GM12878 (cell line): ENCODE data around the gene HEXIM1. TPM values are rescaled to one million over a fixed set of nuclear protein-coding genes. Genes with fewer than 3 reads are reported as not detected.

Experiments
- GATAD2B ChIP-seq: fragments of 450-650 bp; conservative IDR thresholded peaks from 2 replicates; pipeline ENCODE4 v1.6.1; 2017; ENCODE audit warnings: low read depth, mild to moderate bottlenecking, moderate library complexity
- IKZF2 ChIP-seq, 2 experiments: fragments of 450-650 bp; IDR thresholded peaks; 2 replicates each; pipeline ENCODE4 v1.6.1; 2017; ENCODE audit warnings: mild to moderate bottlenecking in 2 of 2, moderate library complexity in 2 of 2
- MEF2A ChIP-seq: IDR thresholded peaks from 2 replicates; pipeline ENCODE4 v1.6.1; 2011; ENCODE audit warnings: low read depth, mild to moderate bottlenecking, low read length, moderate library complexity; ENCODE audit not compliant: insufficient read depth
- MTA3 ChIP-seq: IDR thresholded peaks from 2 replicates; pipeline ENCODE4 v1.6.1; 2012; ENCODE audit warnings: low read length, inconsistent platforms, borderline replicate concordance
- NFYB ChIP-seq: IDR thresholded peaks from 2 replicates; pipeline ENCODE4 v1.6.1; 2011; ENCODE audit warnings: low read depth, mild to moderate bottlenecking, low read length, improper control_type of control experiment, moderate library complexity; ENCODE audit not compliant: insufficient read depth
- NR2C1 ChIP-seq: fragments of 450-650 bp; IDR thresholded peaks from 2 replicates; pipeline ENCODE4 v1.6.1; 2017; ENCODE audit warnings: antibody characterized with exemption, mild to moderate bottlenecking, moderate library complexity
- PAX5 ChIP-seq: IDR thresholded peaks from 2 replicates; pipeline ENCODE4 v1.6.1; 2011; ENCODE audit warnings: low read depth, low read length, borderline replicate concordance
- RAD21 ChIP-seq: IDR thresholded peaks from 2 replicates; pipeline ENCODE4 v1.6.1; 2011; ENCODE audit warnings: mild to moderate bottlenecking, low read depth, low read length, moderate library complexity; ENCODE audit not compliant: insufficient read depth
- SIN3A ChIP-seq: IDR thresholded peaks from 2 replicates; pipeline ENCODE4 v1.6.1; 2012; ENCODE audit warnings: low read depth, low read length, improper control_type of control experiment
- SMAD1 ChIP-seq: fragments of 450-650 bp; IDR thresholded peaks from 2 replicates; pipeline ENCODE4 v1.6.1; 2018; ENCODE audit warnings: mild to moderate bottlenecking, low read depth; ENCODE audit not compliant: partially characterized antibody
- SMARCA5 ChIP-seq: fragments of 450-650 bp; IDR thresholded peaks from 2 replicates; pipeline ENCODE4 v1.6.1; 2017; ENCODE audit warnings: mild to moderate bottlenecking
- TCF3 ChIP-seq: IDR thresholded peaks from 2 replicates; pipeline ENCODE4 v1.6.1; 2012; ENCODE audit warnings: low read depth, mild to moderate bottlenecking, low read length, borderline replicate concordance; ENCODE audit not compliant: insufficient read depth
- WRNIP1 ChIP-seq: IDR thresholded peaks from 2 replicates; pipeline ENCODE4 v1.6.1; 2011; ENCODE audit warnings: low read depth, low read length, improper control_type of control experiment, borderline replicate concordance
- ZNF207 ChIP-seq: fragments of 450-650 bp; IDR thresholded peaks from 2 replicates; pipeline ENCODE4 v1.6.1; 2014; ENCODE audit warnings: antibody characterized with exemption, mild to moderate bottlenecking, borderline replicate concordance
- ZZZ3 ChIP-seq: IDR thresholded peaks from 2 replicates; pipeline ENCODE4 v1.6.1; 2011; ENCODE audit warnings: low read depth; ENCODE audit not compliant: control insufficient read depth, insufficient read length
- polyA plus RNA-seq, 11 experiments: library from polyadenylated mRNA; depleted of rRNA in 4 of 11; unstranded in 6 of 11; stranded (reverse) in 5 of 11; fragments of >200 nt; fragmentation: Nextera tagmentation in 4 of 11; fragmentation: Illumina TruSeq in 1 of 11; extraction: Ambion mirVana in 4 of 11; extraction: Trizol in 1 of 11; gene quantifications; 1 replicate in 1 of 11; 2 replicates in 10 of 11; pipeline versions ENCODE4 v1.2.1 to v1.2.3, GENCODE V29; 2011 to 2016; ENCODE audit warnings: inconsistent platforms in 2 of 11, missing spikeins in 2 of 11, low read depth in 1 of 11
- total RNA-seq, 4 experiments: library from RNA; depleted of rRNA in 3 of 4; stranded (reverse); fragments of >200 nt in 3 of 4; fragmentation: Illumina TruSeq in 1 of 4; extraction: Trizol in 1 of 4; gene quantifications; 2 replicates each; pipeline versions ENCODE4 v1.2.1 to v1.2.3, GENCODE V29; 2013 to 2021
- TF ChIP-seq, protein P1 (sequence below): IDR thresholded peaks from 2 replicates; pipeline ENCODE4 v1.6.1; 2011; ENCODE audit warnings: borderline replicate concordance, low read depth, mild to moderate bottlenecking, moderate library complexity, low read length; ENCODE audit not compliant: insufficient read depth, poor library complexity, severe bottlenecking
- TF ChIP-seq, protein P2 (sequence below): fragments of 450-650 bp; conservative IDR thresholded peaks from 2 replicates; pipeline ENCODE4 v1.6.1; 2017; ENCODE audit warnings: mild to moderate bottlenecking, moderate library complexity
- TF ChIP-seq, protein P3 (sequence below): fragments of 450-650 bp; IDR thresholded peaks from 2 replicates; pipeline ENCODE4 v1.6.1; 2017; ENCODE audit warnings: mild to moderate bottlenecking, low read depth, inconsistent platforms; ENCODE audit not compliant: poor library complexity, severe bottlenecking
- TF ChIP-seq, protein P4 (sequence below), 3 experiments: IDR thresholded peaks in 2 of 3; conservative IDR thresholded peaks in 1 of 3; 2 replicates each; pipeline ENCODE4 v1.5.1; 2011; ENCODE audit warnings: low read depth in 3 of 3, low read length in 3 of 3, mild to moderate bottlenecking in 3 of 3, control low read depth in 2 of 3, moderate library complexity in 2 of 3, inconsistent platforms in 1 of 3, mixed read lengths in 1 of 3; ENCODE audit not compliant: control insufficient read depth in 2 of 3, insufficient read depth in 1 of 3; ENCODE audit errors: extremely low read depth in 1 of 3
- TF ChIP-seq, protein P5 (sequence below): IDR thresholded peaks from 2 replicates; pipeline ENCODE4 v1.6.1; 2011; ENCODE audit warnings: low read depth, mild to moderate bottlenecking, low read length, moderate library complexity, borderline replicate concordance; ENCODE audit errors: extremely low read depth

HEXIM1 gene
- total and polyA plus RNA-seq, 10 of the 15 experiments (the other 5 are each of a cell fraction or from before 2014, with no cell fraction given): 1.9 to 24.1 (median 9.0) TPM

DNA sequence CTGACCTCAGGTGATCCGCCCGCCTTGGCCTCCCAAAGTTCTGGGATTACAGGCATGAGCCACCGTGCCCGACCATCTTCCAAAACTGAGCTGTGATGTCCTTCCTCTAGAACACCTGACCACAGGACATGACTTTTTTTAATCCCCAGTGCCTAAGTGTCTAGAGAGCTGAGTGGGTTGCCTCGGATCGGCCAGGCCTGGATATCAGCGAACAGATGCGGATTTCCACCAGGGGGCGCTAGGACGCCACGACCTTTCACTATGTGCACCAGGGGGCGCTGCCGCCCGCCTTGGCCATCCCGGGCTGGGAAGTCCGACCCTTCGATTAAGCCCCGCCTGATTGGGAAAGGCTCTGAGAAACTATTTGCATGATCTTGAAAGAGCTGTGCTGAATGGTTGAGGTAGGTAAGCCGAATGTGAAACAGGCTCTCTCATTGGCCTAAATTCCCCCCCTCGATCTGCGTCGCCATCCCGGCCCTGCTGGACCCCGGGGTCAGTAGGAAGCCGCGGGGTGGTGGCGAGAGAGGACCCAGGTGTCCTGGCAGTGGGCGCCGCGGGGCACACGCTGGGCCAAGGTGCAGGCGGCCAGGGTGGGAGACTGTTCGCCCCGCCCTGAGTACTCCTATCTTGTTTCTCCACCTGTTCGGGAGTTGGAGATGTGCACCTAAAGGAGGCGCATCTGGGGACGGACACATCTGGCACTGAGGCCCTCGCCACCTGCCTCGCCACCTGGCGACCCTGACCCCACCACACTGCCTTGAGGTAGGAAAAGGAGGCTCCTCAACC is 12.9 kb upstream of the HEXIM1 start, which contains the start of gene ACBD4 (continued):
- TF ChIP-seq, protein P1, sequence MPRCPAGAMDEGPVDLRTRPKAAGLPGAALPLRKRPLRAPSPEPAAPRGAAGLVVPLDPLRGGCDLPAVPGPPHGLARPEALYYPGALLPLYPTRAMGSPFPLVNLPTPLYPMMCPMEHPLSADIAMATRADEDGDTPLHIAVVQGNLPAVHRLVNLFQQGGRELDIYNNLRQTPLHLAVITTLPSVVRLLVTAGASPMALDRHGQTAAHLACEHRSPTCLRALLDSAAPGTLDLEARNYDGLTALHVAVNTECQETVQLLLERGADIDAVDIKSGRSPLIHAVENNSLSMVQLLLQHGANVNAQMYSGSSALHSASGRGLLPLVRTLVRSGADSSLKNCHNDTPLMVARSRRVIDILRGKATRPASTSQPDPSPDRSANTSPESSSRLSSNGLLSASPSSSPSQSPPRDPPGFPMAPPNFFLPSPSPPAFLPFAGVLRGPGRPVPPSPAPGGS: peak; percentile 9
- TF ChIP-seq, protein P2, sequence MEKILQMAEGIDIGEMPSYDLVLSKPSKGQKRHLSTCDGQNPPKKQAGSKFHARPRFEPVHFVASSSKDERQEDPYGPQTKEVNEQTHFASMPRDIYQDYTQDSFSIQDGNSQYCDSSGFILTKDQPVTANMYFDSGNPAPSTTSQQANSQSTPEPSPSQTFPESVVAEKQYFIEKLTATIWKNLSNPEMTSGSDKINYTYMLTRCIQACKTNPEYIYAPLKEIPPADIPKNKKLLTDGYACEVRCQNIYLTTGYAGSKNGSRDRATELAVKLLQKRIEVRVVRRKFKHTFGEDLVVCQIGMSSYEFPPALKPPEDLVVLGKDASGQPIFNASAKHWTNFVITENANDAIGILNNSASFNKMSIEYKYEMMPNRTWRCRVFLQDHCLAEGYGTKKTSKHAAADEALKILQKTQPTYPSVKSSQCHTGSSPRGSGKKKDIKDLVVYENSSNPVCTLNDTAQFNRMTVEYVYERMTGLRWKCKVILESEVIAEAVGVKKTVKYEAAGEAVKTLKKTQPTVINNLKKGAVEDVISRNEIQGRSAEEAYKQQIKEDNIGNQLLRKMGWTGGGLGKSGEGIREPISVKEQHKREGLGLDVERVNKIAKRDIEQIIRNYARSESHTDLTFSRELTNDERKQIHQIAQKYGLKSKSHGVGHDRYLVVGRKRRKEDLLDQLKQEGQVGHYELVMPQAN: peak; percentile 48; the same call in 1 of the 2 replicates
- TF ChIP-seq, protein P3, sequence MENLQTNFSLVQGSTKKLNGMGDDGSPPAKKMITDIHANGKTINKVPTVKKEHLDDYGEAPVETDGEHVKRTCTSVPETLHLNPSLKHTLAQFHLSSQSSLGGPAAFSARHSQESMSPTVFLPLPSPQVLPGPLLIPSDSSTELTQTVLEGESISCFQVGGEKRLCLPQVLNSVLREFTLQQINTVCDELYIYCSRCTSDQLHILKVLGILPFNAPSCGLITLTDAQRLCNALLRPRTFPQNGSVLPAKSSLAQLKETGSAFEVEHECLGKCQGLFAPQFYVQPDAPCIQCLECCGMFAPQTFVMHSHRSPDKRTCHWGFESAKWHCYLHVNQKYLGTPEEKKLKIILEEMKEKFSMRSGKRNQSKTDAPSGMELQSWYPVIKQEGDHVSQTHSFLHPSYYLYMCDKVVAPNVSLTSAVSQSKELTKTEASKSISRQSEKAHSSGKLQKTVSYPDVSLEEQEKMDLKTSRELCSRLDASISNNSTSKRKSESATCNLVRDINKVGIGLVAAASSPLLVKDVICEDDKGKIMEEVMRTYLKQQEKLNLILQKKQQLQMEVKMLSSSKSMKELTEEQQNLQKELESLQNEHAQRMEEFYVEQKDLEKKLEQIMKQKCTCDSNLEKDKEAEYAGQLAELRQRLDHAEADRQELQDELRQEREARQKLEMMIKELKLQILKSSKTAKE: peak; percentile 76
- TF ChIP-seq SMAD1 (no peak), NFYB (peak; percentile 86), ZNF207 (peak; percentile 69), SIN3A (no peak), IKZF2 (IDR thresholded peaks at IDR 0.05) (peak; percentile 82 to 83), RAD21 (peak; percentile 94), PAX5 (no peak; the same call in 1 of the 2 replicates), SMARCA5 (peak; percentile 100), MEF2A (peak; percentile 73), TCF3 (no peak), MTA3 (no peak), NR2C1 (0 out of 2 replicates have a peak, but pooled peaks have one; percentile 16), ZZZ3 (no peak), WRNIP1 (0 out of 2 replicates have a peak, but pooled peaks have one; percentile 53), GATAD2B (peak; percentile 70; the same call in 1 of the 2 replicates)
- TF ChIP-seq, protein P4, sequence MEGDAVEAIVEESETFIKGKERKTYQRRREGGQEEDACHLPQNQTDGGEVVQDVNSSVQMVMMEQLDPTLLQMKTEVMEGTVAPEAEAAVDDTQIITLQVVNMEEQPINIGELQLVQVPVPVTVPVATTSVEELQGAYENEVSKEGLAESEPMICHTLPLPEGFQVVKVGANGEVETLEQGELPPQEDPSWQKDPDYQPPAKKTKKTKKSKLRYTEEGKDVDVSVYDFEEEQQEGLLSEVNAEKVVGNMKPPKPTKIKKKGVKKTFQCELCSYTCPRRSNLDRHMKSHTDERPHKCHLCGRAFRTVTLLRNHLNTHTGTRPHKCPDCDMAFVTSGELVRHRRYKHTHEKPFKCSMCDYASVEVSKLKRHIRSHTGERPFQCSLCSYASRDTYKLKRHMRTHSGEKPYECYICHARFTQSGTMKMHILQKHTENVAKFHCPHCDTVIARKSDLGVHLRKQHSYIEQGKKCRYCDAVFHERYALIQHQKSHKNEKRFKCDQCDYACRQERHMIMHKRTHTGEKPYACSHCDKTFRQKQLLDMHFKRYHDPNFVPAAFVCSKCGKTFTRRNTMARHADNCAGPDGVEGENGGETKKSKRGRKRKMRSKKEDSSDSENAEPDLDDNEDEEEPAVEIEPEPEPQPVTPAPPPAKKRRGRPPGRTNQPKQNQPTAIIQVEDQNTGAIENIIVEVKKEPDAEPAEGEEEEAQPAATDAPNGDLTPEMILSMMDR (IDR thresholded peaks at IDR 0.05 in 2 of 3, conservative IDR thresholded peaks at IDR 0.05 in 1 of 3; ENCODE audit: control insufficient read depth in 2 of 3, extremely low read depth in 1 of 3, insufficient read depth in 1 of 3, low read depth in 3 of 3, low read length in 3 of 3): peak; percentile 100
- TF ChIP-seq, protein P5, sequence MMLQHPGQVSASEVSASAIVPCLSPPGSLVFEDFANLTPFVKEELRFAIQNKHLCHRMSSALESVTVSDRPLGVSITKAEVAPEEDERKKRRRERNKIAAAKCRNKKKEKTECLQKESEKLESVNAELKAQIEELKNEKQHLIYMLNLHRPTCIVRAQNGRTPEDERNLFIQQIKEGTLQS: peak; percentile 81; the same call in 1 of the 2 replicates
